Transverse colon (tissue), 4 donors: ENCODE data around the gene TF. TPM values are rescaled to one million over a fixed set of nuclear protein-coding genes. Genes with fewer than 3 reads are reported as not detected.

Source experiments
- DNase-seq: peaks from one replicate; pipeline ENCODE4 v3.0.0-alpha.2; 2019
- H3K27ac ChIP-seq, 4 donors: fragments of 200-600 bp; sonication (generic); 2 replicates each; pipeline ENCODE4 v1.5.1; 2016 to 2018; ENCODE audit warnings: inconsistent platforms in 4 of 4
- H3K27me3 ChIP-seq: fragments of 200-600 bp; sonication (generic); 2 replicates; pipeline ENCODE4 v1.5.1; 2017; ENCODE audit warnings: inconsistent platforms
- H3K36me3 ChIP-seq, 4 donors: fragments of 200-600 bp; sonication (generic); 2 replicates each; pipeline ENCODE4 v1.5.1; 2017 to 2019; ENCODE audit warnings: inconsistent platforms in 4 of 4
- H3K4me1 ChIP-seq, 4 donors: fragments of 200-600 bp; sonication (generic); 2 replicates each; pipeline ENCODE4 v1.5.1; 2017 to 2020; ENCODE audit warnings: inconsistent platforms in 4 of 4
- H3K4me3 ChIP-seq, 4 donors: fragments of 200-600 bp; sonication (generic); 1 replicate in 1 of 4; 2 replicates in 3 of 4; pipeline versions ENCODE4 v1.5.1 to v1.6.1; 2017 to 2019; ENCODE audit warnings: inconsistent platforms in 4 of 4
- H3K9me3 ChIP-seq, 2 donors: fragments of 200-600 bp; sonication (generic); 2 replicates each; pipeline ENCODE4 v1.5.1; 2017 to 2019; ENCODE audit warnings: inconsistent platforms in 2 of 2
- EP300 ChIP-seq: sonication (generic); formaldehyde crosslinking; IDR thresholded peaks from one replicate; pipeline ENCODE4 v1.6.1; 2017; ENCODE audit warnings: antibody characterized with exemption, low read depth
- POLR2A ChIP-seq: fragments of 450-650 bp; IDR thresholded peaks from one replicate; pipeline ENCODE4 v1.6.1; 2016; ENCODE audit warnings: antibody characterized with exemption, mild to moderate bottlenecking, moderate library complexity
- POLR2AphosphoS5 ChIP-seq, 3 donors: sonication (generic); formaldehyde crosslinking; IDR thresholded peaks; one replicate each; pipeline ENCODE4 v1.6.1; 2016; ENCODE audit warnings: antibody characterized with exemption in 3 of 3
- WGBS, 2 donors: methylation state at CpG; one replicate each; pipeline ENCODE4 v1.1.5; 2018; ENCODE audit warnings: low coverage in 1 of 2; 5-methylcytosine and 5-hydroxymethylcytosine counted together
- in situ Hi-C, 4 donors: fragments of 200-750 bp; cut with MboI; loops; one replicate each; pipeline versions ENCODE4 v1.15.0 to v1.15.1; 2017; ENCODE audit warnings: low sequenced_read_pairs in 3 of 4, low pct_ligation_motif_present in 1 of 4, low pct_unique_long_range_greater_than_20kb in 1 of 4
- intact Hi-C: fragments of 100-400 bp; cut with DNase I; formaldehyde crosslinking; loops from one replicate; pipeline ENCODE4 v1.15.1; 2023; ENCODE audit warnings: low total_unique reads
- total RNA-seq, 4 donors: library from RNA; depleted of rRNA; stranded (reverse); fragments of >200 nt; gene quantifications; one replicate each; pipeline ENCODE4 v1.1.0, GENCODE V29; 2016
- TF ChIP-seq, protein P1 (sequence below), 5 experiments: fragments of 200-600 bp in 3 of 5; fragments of 450-650 bp in 2 of 5; sonication (generic) in 3 of 5; IDR thresholded peaks; 1 replicate in 2 of 5; 2 replicates in 3 of 5; pipeline ENCODE4 v1.5.1; 2016 to 2017; ENCODE audit warnings: antibody characterized with exemption in 5 of 5, inconsistent platforms in 3 of 5, mild to moderate bottlenecking in 2 of 5, moderate library complexity in 1 of 5

The TF gene
- total RNA-seq, 4 donors from 2014 or later: 0.96 to 7.1 (median 1.1) TPM; not detected in 1

DNA sequence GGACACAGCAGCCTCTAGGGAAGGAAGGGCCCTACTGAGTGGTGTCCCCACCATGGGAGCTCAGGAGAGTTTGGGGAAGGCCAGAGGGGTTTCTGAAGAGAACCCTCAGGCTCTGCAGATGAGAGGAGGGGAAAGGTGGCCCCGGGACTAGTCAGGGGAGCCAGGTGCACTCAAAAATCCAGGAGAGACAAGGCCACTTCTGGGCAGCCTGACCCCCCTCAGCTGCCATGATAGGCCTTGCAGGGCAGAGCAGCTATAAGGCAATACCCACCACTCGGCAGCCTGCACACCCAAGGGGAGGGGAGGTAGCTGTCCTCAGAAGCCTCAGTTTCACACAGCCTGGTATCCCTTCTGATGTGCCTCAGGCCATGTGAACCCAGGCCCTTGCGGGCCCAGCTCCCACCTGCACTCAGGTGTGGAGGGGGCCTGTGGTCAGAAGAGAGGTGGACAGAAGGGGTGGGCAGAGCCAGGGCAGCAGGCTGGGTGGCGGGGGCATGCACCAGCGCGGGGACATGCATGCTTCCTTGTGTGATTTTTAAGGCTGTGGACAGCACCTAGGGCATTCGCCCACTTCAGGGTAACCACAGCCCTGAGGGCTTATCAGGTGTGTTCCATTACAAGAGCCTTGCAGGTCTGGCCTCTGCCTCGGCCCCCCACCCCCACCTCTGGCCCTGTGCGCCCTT is 94.0 kb downstream of the TF start:
- TF ChIP-seq, protein P1, sequence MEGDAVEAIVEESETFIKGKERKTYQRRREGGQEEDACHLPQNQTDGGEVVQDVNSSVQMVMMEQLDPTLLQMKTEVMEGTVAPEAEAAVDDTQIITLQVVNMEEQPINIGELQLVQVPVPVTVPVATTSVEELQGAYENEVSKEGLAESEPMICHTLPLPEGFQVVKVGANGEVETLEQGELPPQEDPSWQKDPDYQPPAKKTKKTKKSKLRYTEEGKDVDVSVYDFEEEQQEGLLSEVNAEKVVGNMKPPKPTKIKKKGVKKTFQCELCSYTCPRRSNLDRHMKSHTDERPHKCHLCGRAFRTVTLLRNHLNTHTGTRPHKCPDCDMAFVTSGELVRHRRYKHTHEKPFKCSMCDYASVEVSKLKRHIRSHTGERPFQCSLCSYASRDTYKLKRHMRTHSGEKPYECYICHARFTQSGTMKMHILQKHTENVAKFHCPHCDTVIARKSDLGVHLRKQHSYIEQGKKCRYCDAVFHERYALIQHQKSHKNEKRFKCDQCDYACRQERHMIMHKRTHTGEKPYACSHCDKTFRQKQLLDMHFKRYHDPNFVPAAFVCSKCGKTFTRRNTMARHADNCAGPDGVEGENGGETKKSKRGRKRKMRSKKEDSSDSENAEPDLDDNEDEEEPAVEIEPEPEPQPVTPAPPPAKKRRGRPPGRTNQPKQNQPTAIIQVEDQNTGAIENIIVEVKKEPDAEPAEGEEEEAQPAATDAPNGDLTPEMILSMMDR (IDR thresholded peaks at IDR 0.05): no peak
- TF ChIP-seq POLR2AphosphoS5 (IDR thresholded peaks at IDR 0.05) (no peak), EP300 (no peak), POLR2A (no peak)
- Histone ChIP-seq H3K27me3 (no peaks in the 10 kb centered on the region), H3K27ac (no peak overlapping the region), H3K9me3 (no peaks in the 10 kb centered on the region), H3K4me1 (no peaks in the 10 kb centered on the region), H3K36me3 (no peaks in the 10 kb centered on the region), H3K4me3 (no peak overlapping the region)
- intact Hi-C loops: no loop called here
- no peak for DNase-seq
- in situ Hi-C loops: no loop called here
- 67 to 84% methylated on average over 3 to 8 of the region's 9 CpGs for WGBS, 2 donors

DNA sequence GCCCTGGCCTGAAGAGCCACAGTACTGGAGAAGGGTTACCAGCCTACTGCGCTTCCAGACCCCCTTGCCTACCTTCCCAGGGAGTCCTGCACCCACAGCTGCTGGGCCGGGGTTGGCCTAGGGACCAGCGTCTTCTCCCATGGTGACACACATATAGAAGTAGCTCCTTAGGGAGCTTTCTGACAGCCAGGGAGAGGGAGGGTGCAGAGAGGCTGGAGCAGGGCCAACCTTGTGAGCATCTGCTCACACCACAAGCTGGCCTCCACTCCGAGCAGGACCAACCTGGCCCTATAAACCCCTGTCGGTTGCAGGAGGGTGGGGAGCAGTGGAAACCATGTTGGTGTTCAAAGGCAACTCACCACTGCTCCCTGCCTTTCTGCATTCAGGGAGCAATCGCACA is 94.6 kb downstream of the TF start:
- in situ Hi-C loops (no loop called here), intact Hi-C loops (no loop called here)
- WGBS, 2 donors: 84% methylated on average over 3 of the region's 6 CpGs; no CpG with 5 or more reads in 1 of the 2 donors
- DNase-seq: no peak
- Histone ChIP-seq H3K4me3 (no peak overlapping the region), H3K4me1 (no peaks in the 10 kb centered on the region), H3K27ac (no peak overlapping the region), H3K36me3 (no peaks in the 10 kb centered on the region), H3K9me3 (no peaks in the 10 kb centered on the region), H3K27me3 (no peaks in the 10 kb centered on the region)
- TF ChIP-seq POLR2AphosphoS5 (IDR thresholded peaks at IDR 0.05) (no peak), EP300 (no peak), POLR2A (no peak)
- TF ChIP-seq, protein P1 (IDR thresholded peaks at IDR 0.05): no peak

DNA sequence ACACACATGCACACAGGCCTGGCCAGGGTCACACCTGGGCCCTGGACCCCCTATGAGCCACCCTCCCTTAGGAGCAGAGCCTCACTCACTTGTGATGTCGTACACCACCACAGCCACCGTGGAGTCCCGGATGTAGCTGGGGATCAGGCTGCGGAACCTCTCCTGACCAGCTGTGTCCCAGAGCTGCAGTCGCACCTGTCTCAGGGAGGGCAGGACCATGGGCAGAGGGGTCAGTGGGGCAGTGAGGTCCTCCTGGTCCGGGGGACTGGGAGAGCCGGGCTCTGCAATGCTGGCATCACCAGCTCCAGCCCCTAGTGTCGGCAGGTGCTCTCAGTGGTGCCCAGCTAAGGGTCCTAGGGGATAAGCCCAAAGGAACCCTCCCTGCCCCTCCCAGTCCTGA is 95.0 kb downstream of the TF start:
- WGBS, 2 donors: 94% methylated on average over 8 of the region's 8 CpGs; no CpG with 5 or more reads in 1 of the 2 donors
- no peak for TF ChIP-seq POLR2AphosphoS5 (IDR thresholded peaks at IDR 0.05)
- no peak for TF ChIP-seq POLR2A
- no peaks in the 10 kb centered on the region for H3K36me3 ChIP-seq
- no peaks in the 10 kb centered on the region for H3K9me3 ChIP-seq
- no peaks in the 10 kb centered on the region for H3K27me3 ChIP-seq
- DNase-seq: no peak
- H3K4me1 ChIP-seq: no peaks in the 10 kb centered on the region
- H3K4me3 ChIP-seq: no peak overlapping the region
- intact Hi-C loops: no loop called here
- in situ Hi-C loops: no loop called here
- no peak overlapping the region for H3K27ac ChIP-seq

DNA sequence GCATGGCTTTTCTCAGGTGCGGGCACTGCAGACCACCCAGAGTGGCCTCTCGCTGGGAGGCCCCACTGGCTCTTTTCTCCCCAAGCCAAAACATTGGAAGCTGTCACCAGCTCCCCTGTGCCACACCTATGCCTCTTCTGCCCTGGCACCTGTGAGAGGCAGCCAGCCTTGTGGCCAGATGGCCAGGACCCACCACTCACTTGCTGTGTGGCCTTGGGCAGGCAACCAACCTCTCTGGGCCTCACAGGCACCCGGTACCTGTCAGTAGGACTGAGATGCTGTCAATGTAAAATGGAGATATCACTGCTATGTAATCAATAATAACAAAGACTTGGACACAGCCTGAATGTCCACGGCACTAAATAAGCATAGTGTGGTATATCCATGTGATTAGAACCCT is 96.0 kb downstream of the TF start:
- in situ Hi-C loops: no loop called here
- no peaks in the 10 kb centered on the region for H3K27me3 ChIP-seq

More for the DNA sequence above, 96.0 kb downstream of the TF start:
- H3K36me3 ChIP-seq: no peaks in the 10 kb centered on the region
- no peaks in the 10 kb centered on the region for H3K4me1 ChIP-seq
- no peak overlapping the region for H3K27ac ChIP-seq
- TF ChIP-seq POLR2A: no peak
- TF ChIP-seq EP300: no peak
- TF ChIP-seq, protein P1 (IDR thresholded peaks at IDR 0.05): no peak
- TF ChIP-seq POLR2AphosphoS5 (IDR thresholded peaks at IDR 0.05): no peak
- intact Hi-C loops: no loop called here
- no peaks in the 10 kb centered on the region for H3K9me3 ChIP-seq
- 75 to 80% methylated on average over 1 to 3 of the region's 4 CpGs for WGBS, 2 donors
- DNase-seq: no peak
- no peak overlapping the region for H3K4me3 ChIP-seq
